ENCODE results near the gene MAP3K10. TPM values are rescaled to one million over a fixed set of nuclear protein-coding genes. Genes with fewer than 3 reads are reported as not detected.
A peak's percentile ranks its signal among the peaks of the same experiment; 100 is the strongest.
"Not testable (repeated sequence)": the region's sequence is repeated elsewhere in the genome, so short reads cannot be mapped to it uniquely, and the experiment has no call there.

The MAP3K10 gene
- total RNA-seq: 10 to 100 TPM; 13.2 to 28.4 TPM

DNA sequence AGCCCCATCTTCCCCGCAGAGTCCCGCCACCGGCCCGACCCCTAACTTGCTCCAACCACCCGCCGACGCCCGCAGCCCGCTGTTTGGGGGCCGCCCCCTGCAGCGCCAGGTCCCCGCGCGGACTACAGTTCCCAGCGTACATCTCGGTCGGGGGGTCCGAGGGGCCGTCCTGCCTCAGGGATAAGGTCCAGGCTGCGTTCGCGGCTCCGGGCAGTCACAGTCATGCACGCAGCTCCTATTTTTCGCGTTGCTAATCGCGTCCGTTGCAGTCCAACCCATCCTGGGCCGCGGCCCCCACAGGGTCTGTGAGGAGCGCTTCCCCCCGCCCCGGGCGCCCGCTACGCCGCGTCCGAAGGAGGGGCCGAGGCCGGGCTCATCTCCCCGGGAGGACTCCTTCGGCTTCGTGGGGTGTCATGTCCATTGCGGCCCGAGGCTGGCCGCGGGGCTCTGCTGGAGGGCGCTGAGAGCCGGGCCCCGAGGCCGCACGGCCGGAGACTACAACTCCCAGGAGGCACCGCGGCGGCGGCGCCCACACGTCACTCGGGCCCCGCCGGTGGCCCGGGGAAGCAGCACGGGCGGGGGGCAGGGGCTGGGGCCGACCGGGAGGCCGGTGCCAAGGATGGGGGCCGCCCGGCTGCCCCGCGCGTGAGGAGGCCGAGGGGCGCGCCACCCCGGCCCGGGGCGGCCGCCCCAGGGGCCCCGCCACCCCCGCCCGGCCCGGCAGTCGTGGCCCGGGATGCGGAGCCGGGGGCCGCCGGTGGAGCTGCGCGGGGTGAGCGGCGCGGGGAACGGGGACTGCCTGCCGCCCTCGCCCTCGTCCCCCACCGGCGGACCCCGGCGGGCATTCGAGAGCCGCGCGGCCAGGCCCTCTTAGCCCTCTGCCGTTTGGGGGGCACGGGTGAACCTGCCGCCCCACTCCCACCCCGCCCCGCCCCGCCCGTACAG lies at the start of gene MAP3K10:
Gene MAP3K10, plus strand, starts transcription at position 536 of the 945 bp plus-strand sequence. CDS start 606 bp downstream, outside the sequence.
- H3K4me1 Mint-ChIP-seq (ENCODE audit: low read depth in 2 of 2): peaks cover 23% of the 10 kb centered on the region in 2 donors
- no peaks in the 10 kb centered on the region for H3K9me3 Mint-ChIP-seq
- no peaks in the 10 kb centered on the region for H3K27me3 Mint-ChIP-seq
- peak; percentile 84 for DNase-seq (ENCODE audit: low spot score)
- peak; percentile 93 to 94 for ATAC-seq
- H3K4me3 Mint-ChIP-seq: peak within 1 kb of the TSS; percentile 88
- H3K27ac Mint-ChIP-seq: peak within 1 kb of the TSS; percentile 88 to 91
- no peaks in the 10 kb centered on the region for H3K36me3 Mint-ChIP-seq

DNA sequence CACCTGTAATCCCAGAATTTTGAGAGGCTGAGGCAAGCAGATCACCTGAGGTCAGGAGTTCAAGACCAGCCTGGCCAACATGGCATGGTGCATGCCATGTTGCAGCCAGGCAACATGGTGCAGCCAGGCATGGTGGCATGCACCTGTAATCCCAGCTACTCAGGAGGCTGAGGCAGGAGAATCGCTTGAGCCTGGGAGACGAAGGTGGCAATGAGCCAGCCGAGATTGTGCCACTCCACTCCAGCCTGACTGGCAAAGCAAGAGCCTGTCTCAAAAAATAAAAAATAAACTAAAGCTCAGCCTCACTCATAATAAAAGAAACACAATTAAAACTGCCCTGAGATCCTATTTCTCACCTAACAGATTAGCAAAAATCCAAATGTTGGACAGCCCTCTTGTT lies 49.7 kb upstream of the MAP3K10 start:
- no peak overlapping the region for H3K4me3 Mint-ChIP-seq
- ATAC-seq (no peak), DNase-seq (ENCODE audit: low spot score) (no peak)
- H3K27ac Mint-ChIP-seq: no peak overlapping the region
- no peaks in the 10 kb centered on the region for H3K27me3 Mint-ChIP-seq
- H3K9me3 Mint-ChIP-seq: peaks cover 2% of the 10 kb centered on the region
- H3K4me1 Mint-ChIP-seq (ENCODE audit: low read depth in 2 of 2): peaks cover 30 to 44% of the 10 kb centered on the region in 2 donors
- H3K36me3 Mint-ChIP-seq: no peaks in the 10 kb centered on the region

DNA sequence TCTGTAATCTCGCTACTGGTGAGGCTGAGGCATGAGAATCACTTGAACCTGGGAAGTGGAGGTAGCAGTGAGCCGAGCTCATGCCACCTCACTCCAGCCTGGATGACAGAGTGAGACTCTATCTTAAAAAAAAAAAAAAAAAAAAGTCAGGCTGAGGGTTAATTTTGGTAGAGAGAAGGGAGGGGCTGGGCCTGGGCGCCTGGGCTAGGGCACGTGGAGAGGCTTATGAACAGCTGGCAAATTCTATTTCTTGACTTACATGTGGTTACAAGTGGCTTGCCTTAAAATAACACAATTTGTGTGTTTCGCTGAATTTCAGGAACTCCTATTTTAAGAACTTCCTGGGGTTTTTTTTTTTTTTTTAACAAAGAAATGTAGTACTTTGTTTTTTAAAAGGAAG lies 47.6 kb upstream of the MAP3K10 start:
- ATAC-seq: peak; percentile 79 to 81
- Mint-ChIP-seq H3K4me1 (ENCODE audit: low read depth in 2 of 2) (peaks cover 39 to 55% of the 10 kb centered on the region in 2 donors), H3K36me3 (no peaks in the 10 kb centered on the region), H3K4me3 (peak overlapping the region; percentile 75), H3K9me3 (peaks cover 2% of the 10 kb centered on the region), H3K27me3 (no peaks in the 10 kb centered on the region), H3K27ac (peak overlapping the region; percentile 92 to 94)
- no peak for DNase-seq (ENCODE audit: low spot score)

DNA sequence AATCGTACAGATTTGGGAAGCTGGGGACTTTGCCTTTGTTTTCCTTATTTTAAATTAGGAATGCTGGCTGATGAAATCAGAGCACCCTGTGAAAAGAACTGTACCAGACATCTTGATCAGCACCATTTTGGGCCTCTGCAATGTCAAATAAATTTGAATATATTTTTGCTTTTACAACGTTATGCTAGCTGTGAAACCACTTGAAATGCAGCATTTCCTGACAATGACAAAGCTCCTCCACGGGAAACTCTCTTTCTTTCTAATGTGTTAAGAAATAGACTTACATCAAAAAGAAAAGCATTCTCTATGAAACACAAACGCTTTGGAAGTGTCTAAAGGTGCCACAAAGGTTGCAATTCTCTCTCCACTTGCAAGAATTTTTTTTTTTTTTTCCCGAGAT lies 47.1 kb upstream of the MAP3K10 start:
- Mint-ChIP-seq H3K4me3 (peak overlapping the region; percentile 75), H3K27ac (peak overlapping the region; percentile 92 to 94), H3K36me3 (no peaks in the 10 kb centered on the region), H3K27me3 (no peaks in the 10 kb centered on the region), H3K9me3 (peaks cover 2% of the 10 kb centered on the region), H3K4me1 (ENCODE audit: low read depth in 2 of 2) (peaks cover 39 to 55% of the 10 kb centered on the region in 2 donors)
- ATAC-seq (peak; percentile 64 to 83), DNase-seq (ENCODE audit: low spot score) (no peak)

DNA sequence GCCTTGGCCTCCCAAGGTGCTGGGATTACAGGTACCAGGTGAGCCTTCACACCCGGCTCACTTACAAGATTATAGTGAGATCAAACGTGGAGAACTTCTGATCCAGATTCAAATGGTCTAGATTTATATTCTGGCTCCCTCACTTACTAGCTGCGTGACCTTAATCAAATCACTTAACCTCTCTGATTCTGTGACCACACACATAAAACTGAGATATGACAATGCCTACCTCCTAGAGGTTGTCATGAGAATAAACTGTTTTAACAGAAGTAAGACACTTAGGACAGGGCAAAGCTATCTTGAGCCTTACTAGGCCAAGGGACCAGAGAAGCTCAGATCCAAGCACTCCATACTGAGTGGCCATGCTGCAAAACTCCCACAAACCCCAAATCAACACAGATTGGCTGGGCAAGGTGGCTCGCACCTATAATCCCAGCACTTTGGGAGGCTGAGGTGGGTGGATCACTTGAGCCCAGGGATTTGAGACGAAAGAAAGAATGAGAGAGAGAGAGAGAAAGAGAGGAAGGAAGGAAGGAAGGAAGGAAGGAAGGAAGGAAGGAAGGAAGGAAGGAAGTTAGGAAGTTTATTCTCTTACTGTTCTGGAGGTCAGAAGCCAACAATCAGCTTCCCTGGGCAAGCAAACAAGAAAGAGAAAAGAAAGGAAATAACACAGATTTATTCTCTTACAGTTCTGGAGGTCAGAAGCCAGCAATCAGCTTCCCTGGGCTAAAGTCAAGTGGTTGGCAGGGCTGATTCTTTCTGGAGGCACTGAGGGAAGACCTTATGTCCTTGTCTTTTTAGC lies 46.1 kb upstream of the MAP3K10 start:
- Mint-ChIP-seq H3K4me3 (peak overlapping the region; percentile 92), H3K36me3 (no peaks in the 10 kb centered on the region), H3K4me1 (ENCODE audit: low read depth in 2 of 2) (peaks cover 35 to 59% of the 10 kb centered on the region in 2 donors), H3K27ac (peak overlapping the region; percentile 92 to 94), H3K27me3 (no peaks in the 10 kb centered on the region), H3K9me3 (peaks cover 2% of the 10 kb centered on the region)
- ATAC-seq: peak in 1 of 2 donors; percentile 45
- no peak for DNase-seq (ENCODE audit: low spot score)

DNA sequence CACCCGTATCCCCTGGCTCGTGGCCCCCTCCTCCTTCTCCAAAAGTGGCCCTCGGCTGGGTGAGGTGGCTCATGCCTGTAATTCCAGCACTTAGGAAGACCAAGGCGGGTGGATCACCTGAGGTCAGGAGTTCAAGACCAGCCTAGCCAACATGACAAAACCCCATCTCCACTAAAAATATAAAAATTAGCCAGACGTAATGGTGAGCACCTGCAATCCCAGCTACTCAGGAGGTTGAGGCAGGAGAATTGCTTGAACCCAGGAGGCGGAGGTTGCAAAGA lies 45.5 kb upstream of the MAP3K10 start:
- not testable (repeated sequence) for H3K9me3 Mint-ChIP-seq; H3K27me3 Mint-ChIP-seq; DNase-seq (ENCODE audit: low spot score); ATAC-seq; H3K36me3 Mint-ChIP-seq
- Mint-ChIP-seq H3K4me3 (peak overlapping the region; percentile 65), H3K27ac (peak overlapping the region; percentile 92 to 94), H3K4me1 (ENCODE audit: low read depth in 2 of 2) (peaks cover 38 to 58% of the 10 kb centered on the region in 2 donors)

DNA sequence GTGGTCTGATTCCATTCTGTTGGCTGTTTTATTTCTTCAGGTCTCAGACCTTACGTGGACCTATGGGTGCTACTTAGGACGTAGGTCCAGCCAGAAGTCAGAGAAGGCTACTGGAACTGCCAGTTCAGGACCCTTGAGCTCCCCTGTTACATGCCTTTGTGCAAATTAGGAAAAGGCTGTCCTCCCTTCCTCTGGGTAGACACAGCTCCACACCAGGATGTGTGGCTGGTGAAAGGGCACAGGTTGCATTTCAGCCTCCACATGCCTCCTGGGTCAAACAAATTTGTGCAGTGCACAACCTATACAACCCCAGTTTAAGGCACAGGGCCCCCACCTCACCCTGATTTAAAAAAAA lies 43.9 kb upstream of the MAP3K10 start:
- no peaks in the 10 kb centered on the region for H3K36me3 Mint-ChIP-seq
- no peak for ATAC-seq
- H3K4me1 Mint-ChIP-seq (ENCODE audit: low read depth in 2 of 2): peaks cover 37 to 49% of the 10 kb centered on the region in 2 donors

DNA sequence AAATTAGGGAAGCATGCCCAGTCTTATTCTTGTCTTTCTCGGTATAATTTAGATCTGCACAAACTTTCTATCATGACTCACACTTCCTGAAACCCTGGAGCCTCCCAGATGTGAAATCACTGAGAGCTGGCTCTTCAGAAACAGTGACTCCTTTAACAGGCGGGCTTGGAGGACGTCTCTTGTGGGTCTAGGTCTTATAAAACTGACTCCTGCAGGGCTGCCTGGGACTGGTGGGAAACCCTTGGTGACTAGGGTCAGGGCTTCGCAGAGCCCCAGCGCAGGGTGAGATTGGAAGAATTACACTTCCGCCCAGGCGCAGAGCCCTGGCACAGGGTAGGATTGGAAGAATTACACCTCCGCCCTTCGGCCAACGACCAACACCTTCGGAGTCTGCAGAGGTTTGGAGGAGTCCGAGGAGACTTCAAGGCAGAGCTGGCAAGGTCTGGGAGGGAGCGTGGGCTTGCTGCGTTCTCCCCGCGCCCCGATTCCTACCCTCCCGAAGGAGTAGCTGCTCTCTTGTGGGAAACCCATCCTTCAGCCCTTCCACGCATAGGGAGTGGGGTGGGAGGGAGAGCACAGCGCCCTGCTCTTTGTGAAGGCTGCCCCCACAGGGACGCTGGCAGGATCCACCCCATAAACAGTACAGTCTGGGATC lies 43.4 kb upstream of the MAP3K10 start:
- peak overlapping the region; percentile 89 to 94 for H3K27ac Mint-ChIP-seq

More for the DNA sequence above, 43.9 kb upstream of the MAP3K10 start:
- DNase-seq (ENCODE audit: low spot score): no peak
- H3K27me3 Mint-ChIP-seq: no peaks in the 10 kb centered on the region
- peak overlapping the region; percentile 89 to 94 for H3K27ac Mint-ChIP-seq
- peaks cover 2% of the 10 kb centered on the region for H3K9me3 Mint-ChIP-seq
- peak overlapping the region; percentile 54 for H3K4me3 Mint-ChIP-seq

DNA sequence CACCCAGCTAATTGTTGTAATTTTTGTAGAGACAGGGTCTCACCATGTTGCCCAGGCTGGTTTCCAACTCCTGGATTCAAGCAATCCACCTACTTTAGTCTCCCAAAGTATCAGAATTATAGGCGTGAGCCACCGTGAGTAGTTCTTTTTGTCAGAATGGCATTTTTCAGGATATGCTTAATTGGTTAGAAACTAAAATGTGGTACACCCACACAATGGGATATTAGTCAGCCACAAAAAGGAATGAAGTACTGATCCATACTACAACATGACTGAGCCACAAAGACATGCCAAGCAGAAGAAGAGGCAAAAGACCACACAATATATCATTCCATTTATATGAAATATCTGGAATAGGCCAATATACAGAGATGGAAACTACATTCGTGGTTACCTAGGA lies 41.7 kb upstream of the MAP3K10 start:
- H3K9me3 Mint-ChIP-seq: peaks cover 2% of the 10 kb centered on the region
- ATAC-seq (no peak), DNase-seq (ENCODE audit: low spot score) (no peak)
- H3K4me3 Mint-ChIP-seq: no peak overlapping the region
- no peaks in the 10 kb centered on the region for H3K27me3 Mint-ChIP-seq
- peaks cover 26 to 31% of the 10 kb centered on the region in 2 donors for H3K4me1 Mint-ChIP-seq (ENCODE audit: low read depth in 2 of 2)
- H3K36me3 Mint-ChIP-seq: no peaks in the 10 kb centered on the region
- no peak overlapping the region for H3K27ac Mint-ChIP-seq

More for the DNA sequence above, 43.4 kb upstream of the MAP3K10 start:
- Mint-ChIP-seq H3K9me3 (peaks cover 2% of the 10 kb centered on the region), H3K4me3 (peak overlapping the region; percentile 54), H3K4me1 (ENCODE audit: low read depth in 2 of 2) (peaks cover 34 to 47% of the 10 kb centered on the region in 2 donors), H3K27me3 (no peaks in the 10 kb centered on the region), H3K36me3 (no peaks in the 10 kb centered on the region)
- DNase-seq (ENCODE audit: low spot score) (no peak), ATAC-seq (peak in 1 of 2 donors; percentile 21)

DNA sequence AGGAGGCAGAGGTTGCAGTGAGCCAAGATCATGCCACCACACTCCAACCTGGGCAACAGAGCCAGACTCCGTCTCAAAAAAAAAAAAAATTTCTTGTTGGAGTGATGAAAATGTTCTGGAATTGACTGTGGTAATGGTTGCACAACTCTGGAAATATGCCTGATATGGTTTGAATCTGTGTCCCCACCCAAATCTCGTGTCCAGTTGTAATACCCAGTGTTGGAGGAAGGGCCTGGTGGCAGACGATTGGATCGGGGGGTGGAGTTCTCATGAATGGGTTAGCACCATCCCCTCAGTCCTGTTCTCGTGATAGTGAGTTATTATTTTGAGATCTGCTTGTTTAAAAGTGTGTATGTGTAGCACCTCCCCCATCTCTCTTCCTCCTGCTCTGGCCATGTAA lies 41.1 kb upstream of the MAP3K10 start:
- H3K4me3 Mint-ChIP-seq: no peak overlapping the region
- no peak overlapping the region for H3K27ac Mint-ChIP-seq
- DNase-seq (ENCODE audit: low spot score) (no peak), ATAC-seq (no peak)
- no peaks in the 10 kb centered on the region for H3K27me3 Mint-ChIP-seq
- H3K9me3 Mint-ChIP-seq: peaks cover 1% of the 10 kb centered on the region
- peaks cover 22 to 26% of the 10 kb centered on the region in 2 donors for H3K4me1 Mint-ChIP-seq (ENCODE audit: low read depth in 2 of 2)
- H3K36me3 Mint-ChIP-seq: no peaks in the 10 kb centered on the region

DNA sequence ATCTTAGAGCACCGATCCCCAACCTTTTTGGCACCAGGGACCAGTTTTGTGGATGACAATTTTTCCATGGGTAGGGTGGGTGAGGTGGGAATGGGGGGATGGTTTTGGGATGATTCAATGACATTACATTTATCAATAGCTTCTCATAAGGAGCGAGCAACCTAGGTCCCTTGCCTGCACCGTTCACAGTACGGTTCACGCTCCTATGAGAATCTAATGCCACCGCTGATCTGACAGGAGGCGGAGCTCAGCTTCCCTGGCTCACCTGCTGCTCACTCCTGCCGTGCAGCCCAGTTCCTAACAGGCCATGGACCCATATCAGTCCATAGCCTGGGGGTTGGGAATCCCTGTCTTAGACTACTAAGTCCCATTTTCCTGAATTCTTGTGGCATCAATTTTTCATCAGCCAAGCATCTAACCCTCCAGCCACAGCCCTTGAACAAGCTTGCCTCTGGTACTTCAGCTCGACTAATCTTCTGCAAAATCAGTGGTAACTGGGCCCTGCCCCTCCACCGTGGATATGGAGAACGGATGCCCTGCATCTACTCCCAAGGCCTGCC lies 37.0 kb upstream of the MAP3K10 start:
- Mint-ChIP-seq H3K9me3 (no peaks in the 10 kb centered on the region), H3K27me3 (no peaks in the 10 kb centered on the region), H3K36me3 (no peaks in the 10 kb centered on the region), H3K4me1 (ENCODE audit: low read depth in 2 of 2) (peaks cover 13 to 17% of the 10 kb centered on the region in 2 donors), H3K4me3 (no peak overlapping the region), H3K27ac (no peak overlapping the region)
- DNase-seq (ENCODE audit: low spot score) (no peak), ATAC-seq (no peak)

DNA sequence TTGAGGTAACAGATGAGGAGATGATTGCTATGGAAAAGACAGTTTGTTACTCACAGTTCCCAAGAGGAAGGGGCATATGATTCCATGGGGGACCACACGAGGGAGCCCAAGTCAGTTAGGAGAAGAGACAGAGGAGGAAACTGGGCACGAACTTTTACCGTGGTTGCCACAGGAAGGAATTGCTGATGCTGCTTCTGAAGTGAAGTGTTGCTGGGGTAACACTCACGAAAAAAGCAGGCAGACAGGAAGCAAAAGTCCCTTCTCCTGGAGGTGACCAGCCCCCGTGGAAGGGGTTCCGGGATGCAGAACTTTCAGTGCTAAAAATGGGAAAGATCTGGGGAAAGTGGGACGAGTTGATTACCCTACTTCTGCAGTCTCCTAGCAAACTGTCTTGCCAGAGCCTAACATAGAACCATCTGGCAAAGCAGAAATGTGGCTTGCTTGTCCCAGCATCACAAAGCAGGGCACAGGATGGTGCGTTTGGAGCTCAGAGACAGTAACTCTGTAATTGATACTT lies 35.4 kb upstream of the MAP3K10 start:
- DNase-seq (ENCODE audit: low spot score) (no peak), ATAC-seq (no peak)
- H3K4me1 Mint-ChIP-seq (ENCODE audit: low read depth in 2 of 2): peaks cover 9 to 13% of the 10 kb centered on the region in 2 donors
- H3K4me3 Mint-ChIP-seq: peak overlapping the region; percentile 68
- no peaks in the 10 kb centered on the region for H3K36me3 Mint-ChIP-seq
- no peaks in the 10 kb centered on the region for H3K9me3 Mint-ChIP-seq
- H3K27ac Mint-ChIP-seq: peak overlapping the region; percentile 22 to 88
- no peaks in the 10 kb centered on the region for H3K27me3 Mint-ChIP-seq

DNA sequence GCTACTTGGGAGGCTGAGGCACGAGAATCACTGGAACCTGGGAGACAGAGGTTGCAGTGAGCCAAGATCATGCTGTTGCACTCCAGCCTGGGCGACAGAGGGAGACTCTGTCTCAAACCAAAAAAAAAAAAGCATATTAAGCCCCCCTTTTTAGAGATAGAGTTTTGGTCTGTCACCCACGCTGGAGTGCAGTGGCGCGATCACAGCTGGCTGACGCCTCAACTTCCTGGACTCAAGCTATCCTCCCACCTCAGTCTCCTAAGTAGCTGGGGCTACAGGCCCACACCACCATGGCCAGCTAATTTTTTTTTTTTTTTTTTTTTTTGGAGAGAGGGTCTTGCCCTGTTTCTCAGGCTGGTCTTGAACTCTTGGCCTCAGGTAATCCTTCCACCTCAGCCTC lies 34.2 kb upstream of the MAP3K10 start:
- no peak overlapping the region for H3K4me3 Mint-ChIP-seq
- no peaks in the 10 kb centered on the region for H3K27me3 Mint-ChIP-seq
- H3K27ac Mint-ChIP-seq: no peak overlapping the region
- no peaks in the 10 kb centered on the region for H3K9me3 Mint-ChIP-seq
- no peaks in the 10 kb centered on the region for H3K36me3 Mint-ChIP-seq
- ATAC-seq (peak; percentile 52 to 63), DNase-seq (ENCODE audit: low spot score) (no peak)
- peaks cover 9 to 13% of the 10 kb centered on the region in 2 donors for H3K4me1 Mint-ChIP-seq (ENCODE audit: low read depth in 2 of 2)
